HG03039 (cell line): ENCODE measurements around the gene LGI1.

Experiments used
- ATAC-seq: cut with Tn5 transposase; IDR thresholded peaks from one replicate; pipeline ENCODE4 v1.9.1; 2021; ENCODE audit warnings: mild to moderate bottlenecking, moderate library complexity; ENCODE audit not compliant: unreplicated experiment

LGI1 gene

DNA sequence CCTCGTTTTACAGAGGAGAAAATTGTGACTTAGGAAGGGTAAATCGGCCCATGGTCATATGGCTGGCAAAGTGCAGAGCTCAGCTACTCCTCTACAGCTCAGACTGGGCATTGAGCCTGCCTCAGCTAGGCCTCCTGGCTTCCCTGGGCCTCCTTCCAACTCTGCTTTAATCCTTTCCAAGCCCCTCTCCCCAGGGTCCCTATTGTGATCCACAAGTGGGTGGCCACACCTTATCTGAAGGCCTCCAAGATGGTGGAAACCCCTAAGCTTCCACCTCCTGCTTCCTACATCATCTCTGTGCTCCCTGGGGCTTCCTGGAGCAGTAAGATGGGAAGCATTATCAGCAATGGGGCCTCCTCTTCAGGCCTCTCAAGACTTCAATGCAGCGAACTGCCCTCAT, 3.0 kb upstream of the LGI1 start:
- ATAC-seq, result no peak

GRCh38 chr10:93755443-93756116, 2.2 kb upstream of the LGI1 start:
- ATAC-seq, result no peak

- ATAC-seq, result no peak
Observed at GRCh38 chr10:93756118-93756517, 1.6 kb upstream of the LGI1 start.

GRCh38 chr10:93757136-93757535, 600 bp upstream of the LGI1 start:
- ATAC-seq, result no peak

DNA sequence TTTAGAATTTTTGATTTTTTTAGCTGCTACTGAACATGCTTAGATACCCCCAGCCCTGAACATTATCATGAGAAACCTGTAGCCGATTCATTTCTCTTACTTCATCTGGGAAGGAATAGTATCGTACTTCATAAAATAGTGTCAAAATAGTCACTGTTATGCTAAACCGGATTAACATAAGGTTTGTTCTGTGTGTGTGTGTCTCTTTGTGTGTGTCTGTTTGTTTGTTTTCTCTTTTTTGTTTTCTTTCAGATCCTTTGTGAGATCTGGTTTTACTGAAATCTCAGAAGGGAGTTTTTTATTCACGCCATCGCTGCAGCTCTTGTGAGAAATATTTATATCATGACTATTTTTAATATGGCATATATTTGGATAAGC, 761 bp downstream of the LGI1 start:
- ATAC-seq, result no peak

DNA sequence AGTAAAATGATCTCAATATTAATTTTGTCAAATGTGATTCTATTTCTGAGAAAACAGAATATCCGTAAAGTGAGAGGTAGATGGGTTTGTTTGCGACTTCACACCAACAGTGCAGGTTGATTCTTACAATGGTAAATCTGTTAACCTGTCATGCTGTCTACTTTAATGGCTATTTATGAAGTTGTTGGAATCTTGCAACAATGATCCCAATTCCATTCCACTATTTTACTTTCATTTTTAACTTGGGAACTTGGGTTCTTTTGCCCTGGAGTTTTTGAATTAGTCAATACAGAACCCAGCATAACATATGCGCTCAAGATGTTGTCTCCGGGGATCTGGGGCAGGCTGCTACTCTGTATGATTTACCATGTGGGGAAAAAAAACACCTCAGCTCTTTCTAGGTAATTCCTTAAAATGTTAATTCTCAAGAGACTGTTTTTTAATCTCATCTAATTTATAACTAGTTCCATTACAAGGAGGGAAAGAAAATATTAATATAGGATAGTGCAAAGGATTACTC, 1.2 kb downstream of the LGI1 start:
- ATAC-seq, result no peak

- no peak for ATAC-seq
Observed at GRCh38 chr10:93760490-93760889, 2.8 kb downstream of the LGI1 start.

GRCh38 chr10:93762979-93763391, 5.2 kb downstream of the LGI1 start:
- ATAC-seq, result no peak

GRCh38 chr10:93766918-93767317, 9.2 kb downstream of the LGI1 start:
- ATAC-seq, result no peak

DNA sequence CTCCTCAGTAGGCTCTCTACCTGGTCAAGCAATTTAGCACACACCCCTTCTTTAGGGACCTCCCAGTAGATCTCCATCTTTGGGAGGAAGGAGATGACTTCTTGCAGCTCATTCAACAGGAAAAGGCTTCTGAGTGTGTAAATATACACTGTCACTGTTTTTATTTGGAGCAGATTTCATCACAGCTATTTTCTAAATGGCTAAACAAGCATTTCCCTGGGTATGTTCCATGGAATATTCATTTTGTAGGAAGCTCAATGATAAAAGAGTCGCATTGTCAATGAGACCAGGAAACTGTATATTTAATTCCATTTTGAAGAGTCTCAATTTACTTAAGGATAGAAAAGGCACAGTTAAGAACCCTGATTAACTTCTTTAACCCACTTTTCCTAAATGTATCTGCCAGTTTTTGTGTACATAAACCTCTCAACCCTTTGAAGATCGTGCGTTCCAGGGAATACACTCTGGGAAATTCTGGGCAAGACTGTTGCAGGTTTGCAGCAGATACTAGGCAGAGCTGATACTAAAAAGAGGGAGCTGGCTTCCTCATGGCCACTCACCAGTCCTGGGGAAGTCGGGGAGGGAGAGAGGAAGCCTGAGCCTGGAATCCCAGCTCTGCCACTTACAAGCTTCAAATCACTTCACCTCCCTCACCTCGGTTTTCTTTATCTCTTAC, 10.1 kb downstream of the LGI1 start:
- ATAC-seq, result no peak

DNA sequence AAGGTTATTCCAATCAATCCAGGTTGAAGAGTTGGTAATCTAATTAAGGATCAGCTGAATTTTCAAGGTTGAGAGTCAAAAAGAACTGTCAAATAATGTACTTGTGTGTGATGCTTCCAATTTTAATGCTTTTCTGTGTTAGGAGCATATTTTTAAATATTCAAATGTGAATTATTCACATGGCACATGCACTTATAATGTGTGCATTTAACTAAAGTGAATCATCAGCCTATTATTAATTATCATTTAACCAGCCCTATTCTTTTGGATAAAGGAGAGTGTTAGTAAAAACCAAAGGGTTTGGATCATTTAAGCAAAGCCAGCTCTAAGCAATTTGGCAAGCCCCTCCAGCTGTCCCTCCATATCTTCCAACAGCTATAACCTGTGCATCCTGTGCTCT, 11.2 kb downstream of the LGI1 start:
- no peak for ATAC-seq

- no peak for ATAC-seq
Observed at GRCh38 chr10:93771354-93771753, 13.6 kb downstream of the LGI1 start.

DNA sequence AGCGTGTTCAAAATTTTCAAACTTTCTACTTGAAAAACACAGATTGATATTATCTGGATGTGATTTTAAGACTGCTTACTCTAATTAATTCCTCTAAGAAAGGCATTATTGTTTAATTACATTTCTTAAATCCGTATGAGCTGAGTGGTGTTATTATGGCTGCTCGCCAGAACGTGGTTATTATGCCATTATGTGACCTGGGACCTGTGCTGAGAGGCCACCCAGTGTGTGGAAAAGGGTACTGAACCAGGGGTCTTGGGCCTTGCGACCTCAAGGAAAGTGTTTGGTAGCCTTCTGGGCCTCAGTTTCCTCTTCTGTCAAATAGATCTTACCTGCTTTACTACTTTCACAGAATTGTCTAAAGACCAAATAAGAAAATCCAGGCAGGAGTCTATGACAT, 15.4 kb downstream of the LGI1 start:
- ATAC-seq, result no peak

GRCh38 chr10:93773705-93774104, 16.0 kb downstream of the LGI1 start:
- ATAC-seq, result no peak

GRCh38 chr10:93775356-93775755, 17.6 kb downstream of the LGI1 start:
- no peak for ATAC-seq

- ATAC-seq, result no peak
Observed at GRCh38 chr10:93777092-93777491, 19.4 kb downstream of the LGI1 start.

DNA sequence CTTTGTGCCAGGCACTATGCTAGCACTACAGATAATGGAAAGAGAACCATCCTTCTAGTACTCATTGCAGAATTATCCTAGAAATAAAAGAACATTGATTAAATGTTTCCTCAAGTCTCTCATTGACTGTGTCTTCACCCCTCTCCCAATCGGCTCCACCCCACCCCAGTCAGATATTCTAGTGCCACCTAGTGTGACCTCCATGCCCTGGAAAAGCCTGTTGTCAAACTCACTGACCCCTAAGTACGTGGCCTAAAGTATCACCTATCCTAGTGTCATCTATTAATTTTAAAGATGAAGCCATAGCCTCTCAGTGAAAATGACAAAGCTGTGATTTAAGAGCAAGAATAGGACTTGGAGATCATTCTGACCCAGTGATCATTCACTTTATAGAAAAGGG, 26.3 kb downstream of the LGI1 start:
- no peak for ATAC-seq

- no peak for ATAC-seq
Observed at GRCh38 chr10:93788413-93789208, 30.9 kb downstream of the LGI1 start.

DNA sequence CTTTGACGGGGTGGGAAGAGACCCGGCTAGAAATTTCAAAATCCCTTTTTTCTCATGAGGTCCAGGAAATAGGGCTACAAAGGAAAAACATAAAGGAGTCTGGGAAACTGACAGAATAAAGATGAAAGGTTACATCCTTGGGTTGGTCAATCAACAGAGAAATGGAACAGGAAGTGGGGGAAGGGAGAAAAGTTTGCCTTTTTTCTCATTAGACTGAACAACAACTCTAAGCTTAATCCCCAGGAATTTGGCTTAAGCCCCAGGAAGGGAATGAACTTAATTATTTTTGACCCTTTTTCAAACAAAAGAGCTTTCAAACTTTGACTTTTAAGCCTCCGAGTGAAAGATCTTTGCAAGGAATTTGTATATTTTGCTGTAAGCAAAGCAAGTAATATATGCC, 32.7 kb downstream of the LGI1 start:
- ATAC-seq, result no peak

- ATAC-seq, result no peak
Observed at GRCh38 chr10:93796167-93796566, 38.4 kb downstream of the LGI1 start.

GRCh38 chr10:93797825-93798224, 40.1 kb downstream of the LGI1 start:
- ATAC-seq, result no peak
